PC-3 (cell line): ENCODE data around the gene MVK. TPM values are rescaled to one million over a fixed set of nuclear protein-coding genes. Genes with fewer than 3 reads are reported as not detected.
"Not testable (repeated sequence)": the region's sequence is repeated elsewhere in the genome, so short reads cannot be mapped to it uniquely, and the experiment has no call there.

ENCODE experiments used
- ATAC-seq: fragments of 200-7000 bp; cut with Tn5 transposase; 2 replicates; pipeline ENCODE4 v1.9.1; 2020; ENCODE audit warnings: mild to moderate bottlenecking, moderate library complexity
- BruUV-seq: library from RNA; stranded (reverse); fragments of 400-500 nt; replicated peaks from 2 replicates; lab custom pipeline; 2021; lab: Mats Ljungman, UMichigan
- CTCF ChIA-PET: fragments of 300-600 bp; sonication (Branson Sonifier 250); formaldehyde crosslinking; loops from one replicate; lab custom pipeline; 2022; ENCODE audit warnings: antibody characterized with exemption; lab: Charles Lee
- POLR2A ChIA-PET: fragments of 300-600 bp; sonication (Branson Sonifier 250); formaldehyde crosslinking; loops from one replicate; lab custom pipeline; 2022; ENCODE audit warnings: antibody characterized with exemption; ENCODE audit not compliant: unreplicated experiment; lab: Charles Lee
- DNase-seq: peaks from one replicate; pipeline ENCODE4 v3.0.0-alpha.2; 2015
- H2AFZ ChIP-seq: fragments of 300-600 bp; sonication (generic); 2 replicates; pipeline ENCODE4 v1.6.0; 2016; ENCODE audit warnings: antibody characterized with exemption, low read length
- H3F3A ChIP-seq: fragments of 300-600 bp; sonication (generic); one replicate; pipeline ENCODE4 v1.6.0; 2017; ENCODE audit warnings: antibody characterized with exemption, low read length, control low read depth, mild to moderate bottlenecking; ENCODE audit not compliant: unreplicated experiment
- H3K27ac ChIP-seq: fragments of 300-600 bp; sonication (generic); 2 replicates; pipeline ENCODE4 v1.5.1; 2016; ENCODE audit warnings: mild to moderate bottlenecking, low read length
- H3K27me3 ChIP-seq: fragments of 300-600 bp; sonication (generic); 2 replicates; pipeline ENCODE4 v1.6.1; 2016; ENCODE audit warnings: low read length, mixed read lengths
- H3K36me3 ChIP-seq: fragments of 300-600 bp; sonication (generic); 2 replicates; pipeline ENCODE4 v1.6.1; 2016; ENCODE audit warnings: low read depth, mixed run types, low read length, mixed read lengths
- H3K4me1 ChIP-seq: fragments of 300-600 bp; sonication (generic); 2 replicates; pipeline ENCODE4 v1.5.1; 2016; ENCODE audit warnings: low read length; ENCODE audit not compliant: insufficient read depth
- H3K4me2 ChIP-seq: fragments of 300-600 bp; sonication (generic); 2 replicates; pipeline ENCODE4 v1.6.0; 2016; ENCODE audit warnings: low read length
- H3K4me3 ChIP-seq: fragments of 300-600 bp; sonication (generic); 2 replicates; pipeline ENCODE4 v1.5.1; 2016; ENCODE audit warnings: mild to moderate bottlenecking, low read length, mixed read lengths
- H3K79me2 ChIP-seq: fragments of 300-600 bp; sonication (generic); 2 replicates; pipeline ENCODE4 v1.6.1; 2017; ENCODE audit warnings: low read length, mixed read lengths
- H3K9ac ChIP-seq: fragments of 300-600 bp; sonication (generic); 2 replicates; pipeline ENCODE4 v1.6.0; 2016; ENCODE audit warnings: mild to moderate bottlenecking, low read length
- H3K9me2 ChIP-seq: fragments of 300-600 bp; sonication (generic); replicated peaks from 2 replicates; pipeline ENCODE4 v1.6.1; 2016; ENCODE audit warnings: mixed run types, low read length, mixed read lengths
- H3K9me3 ChIP-seq: fragments of 300-600 bp; sonication (generic); 2 replicates; pipeline ENCODE4 v1.6.1; 2016; ENCODE audit warnings: low read length, mixed read lengths
- H4K20me1 ChIP-seq: fragments of 300-600 bp; sonication (generic); 2 replicates; pipeline ENCODE4 v1.6.1; 2016; ENCODE audit warnings: low read length, mixed read lengths
- EZH2 ChIP-seq: fragments of 300-600 bp; sonication (generic); IDR thresholded peaks from one replicate; pipeline ENCODE4 v1.6.1; 2017; ENCODE audit warnings: antibody characterized with exemption, mild to moderate bottlenecking, low read length; ENCODE audit not compliant: unreplicated experiment
- EZH2phosphoT487 ChIP-seq: fragments of 300-600 bp; sonication (generic); IDR thresholded peaks from 2 replicates; pipeline ENCODE4 v1.6.1; 2018; ENCODE audit warnings: mild to moderate bottlenecking, antibody characterized with exemption, low read length, borderline replicate concordance
- intact Hi-C: fragments of 100-400 bp; cut with micrococcal nuclease; formaldehyde crosslinking; loops from 2 replicates; pipeline ENCODE4 v1.9.0; 2023
- total RNA-seq: library from RNA; depleted of rRNA; stranded (reverse); fragments of >200 nt; gene quantifications from 2 replicates; pipeline ENCODE4 v1.2.3, GENCODE V29; 2014
- TF ChIP-seq, protein P1 (sequence below): fragments of 300-600 bp; sonication (generic); conservative IDR thresholded peaks from 2 replicates; pipeline ENCODE4 v1.5.1; 2017; ENCODE audit warnings: antibody characterized with exemption, low read depth, mild to moderate bottlenecking, low read length

MVK gene
- total RNA-seq, 1 experiment from 2014 or later = 47.8 TPM

GRCh38 chr12:109601557-109601956, 28.0 kb downstream of the MVK start:
- intact Hi-C loops = no loop called here
- no peaks in the 10 kb centered on the region for H3K27me3 ChIP-seq
- H3K4me3 ChIP-seq = no peak overlapping the region
- ChIA-PET CTCF (no interaction called here), POLR2A (no interaction called here)
- no peaks in the 10 kb centered on the region for H3K9me2 ChIP-seq
- no peak overlapping the region for H3K27ac ChIP-seq
- no peak for ATAC-seq
- BruUV-seq = no TSS peak
- no peaks in the 10 kb centered on the region for H3K79me2 ChIP-seq
- H3K9ac ChIP-seq = no peak overlapping the region
- no peaks in the 10 kb centered on the region for H3F3A ChIP-seq
- H3K36me3 ChIP-seq = no peaks in the 10 kb centered on the region
- H4K20me1 ChIP-seq = no peaks in the 10 kb centered on the region
- TF ChIP-seq, protein P1, sequence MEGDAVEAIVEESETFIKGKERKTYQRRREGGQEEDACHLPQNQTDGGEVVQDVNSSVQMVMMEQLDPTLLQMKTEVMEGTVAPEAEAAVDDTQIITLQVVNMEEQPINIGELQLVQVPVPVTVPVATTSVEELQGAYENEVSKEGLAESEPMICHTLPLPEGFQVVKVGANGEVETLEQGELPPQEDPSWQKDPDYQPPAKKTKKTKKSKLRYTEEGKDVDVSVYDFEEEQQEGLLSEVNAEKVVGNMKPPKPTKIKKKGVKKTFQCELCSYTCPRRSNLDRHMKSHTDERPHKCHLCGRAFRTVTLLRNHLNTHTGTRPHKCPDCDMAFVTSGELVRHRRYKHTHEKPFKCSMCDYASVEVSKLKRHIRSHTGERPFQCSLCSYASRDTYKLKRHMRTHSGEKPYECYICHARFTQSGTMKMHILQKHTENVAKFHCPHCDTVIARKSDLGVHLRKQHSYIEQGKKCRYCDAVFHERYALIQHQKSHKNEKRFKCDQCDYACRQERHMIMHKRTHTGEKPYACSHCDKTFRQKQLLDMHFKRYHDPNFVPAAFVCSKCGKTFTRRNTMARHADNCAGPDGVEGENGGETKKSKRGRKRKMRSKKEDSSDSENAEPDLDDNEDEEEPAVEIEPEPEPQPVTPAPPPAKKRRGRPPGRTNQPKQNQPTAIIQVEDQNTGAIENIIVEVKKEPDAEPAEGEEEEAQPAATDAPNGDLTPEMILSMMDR = no peak
- TF ChIP-seq EZH2phosphoT487 = no peak
- no peak for TF ChIP-seq EZH2
- H3K4me2 ChIP-seq = no peak overlapping the region
- no peaks in the 10 kb centered on the region for H3K4me1 ChIP-seq
- H3K9me3 ChIP-seq = no peaks in the 10 kb centered on the region
- H2AFZ ChIP-seq = no peak overlapping the region
- DNase-seq = no peak

- intact Hi-C loops, H3K9me3 ChIP-seq, BruUV-seq, H3K4me3 ChIP-seq, H4K20me1 ChIP-seq, H3K4me2 ChIP-seq, H2AFZ ChIP-seq, ATAC-seq, CTCF ChIA-PET, POLR2A ChIA-PET, H3K9me2 ChIP-seq, H3K27ac ChIP-seq, DNase-seq, H3K36me3 ChIP-seq, H3F3A ChIP-seq, H3K9ac ChIP-seq, H3K27me3 ChIP-seq, H3K4me1 ChIP-seq, H3K79me2 ChIP-seq: not testable (repeated sequence)
Observed at GRCh38 chr12:109602132-109602531, 28.5 kb downstream of the MVK start.

- no peak for ATAC-seq
- no peak overlapping the region for H3K4me2 ChIP-seq
- no peaks in the 10 kb centered on the region for H3K27me3 ChIP-seq
- no peaks in the 10 kb centered on the region for H3K9me2 ChIP-seq
- H3K79me2 ChIP-seq = no peaks in the 10 kb centered on the region
- POLR2A ChIA-PET = interaction anchor here (0.6 kb wide), 2 partner anchors 42 to 285 kb away, joined by 7 to 9 read pairs; no protein-coding TSS in a partner anchor
- no peaks in the 10 kb centered on the region for H3K36me3 ChIP-seq
- H3F3A ChIP-seq = no peaks in the 10 kb centered on the region
- no peaks in the 10 kb centered on the region for H3K4me1 ChIP-seq
- no peaks in the 10 kb centered on the region for H4K20me1 ChIP-seq
- BruUV-seq = no TSS peak
- H3K9ac ChIP-seq = no peak overlapping the region
- CTCF ChIA-PET = no interaction called here
- TF ChIP-seq EZH2 (no peak), EZH2phosphoT487 (no peak)
- TF ChIP-seq, protein P1 = no peak
- H3K9me3 ChIP-seq = no peaks in the 10 kb centered on the region
- H3K27ac ChIP-seq = no peak overlapping the region
- no peak overlapping the region for H2AFZ ChIP-seq
- DNase-seq = no peak
- intact Hi-C loops = no loop called here
- H3K4me3 ChIP-seq = no peak overlapping the region
Observed at GRCh38 chr12:109604132-109604585, 30.6 kb downstream of the MVK start.
